GM23338 (cell line): Measurements from ENCODE around the gene MRPL28. TPM values are rescaled to one million over a fixed set of nuclear protein-coding genes. Genes with fewer than 3 reads are reported as not detected.
"Not testable (repeated sequence)": the region's sequence is repeated elsewhere in the genome, so short reads cannot be mapped to it uniquely, and the experiment has no call there.

ENCODE experiments used
- ATAC-seq: fragments of 200-7000 bp; cut with Tn5 transposase; 3 replicates; pipeline ENCODE4 v1.9.1; 2020
- DNase-seq: peaks from one replicate; pipeline ENCODE4 v3.0.0-alpha.2; 2015; ENCODE audit warnings: low spot score
- H2AFZ ChIP-seq: fragments of 200-600 bp; sonication (generic); 2 replicates; pipeline ENCODE4 v1.8.0; 2016; ENCODE audit warnings: antibody characterized with exemption, mild to moderate bottlenecking, moderate library complexity
- H3F3A ChIP-seq: fragments of 200-600 bp; sonication (generic); replicated peaks from 2 replicates; pipeline ENCODE4 v1.8.0; 2017; ENCODE audit warnings: antibody characterized with exemption, mixed run types, low read depth
- H3K27ac ChIP-seq: fragments of 200-600 bp; sonication (generic); 2 replicates; pipeline ENCODE4 v1.6.1; 2016; ENCODE audit warnings: low read depth
- H3K27me3 ChIP-seq: fragments of 200-600 bp; sonication (generic); 2 replicates; pipeline ENCODE4 v1.8.0; 2016; ENCODE audit warnings: mild to moderate bottlenecking, mixed run types, moderate library complexity; ENCODE audit not compliant: insufficient read depth
- H3K36me3 ChIP-seq: fragments of 200-600 bp; sonication (generic); 2 replicates; pipeline ENCODE4 v1.8.0; 2016; ENCODE audit warnings: mild to moderate bottlenecking; ENCODE audit not compliant: insufficient read depth
- H3K4me1 ChIP-seq: fragments of 200-600 bp; sonication (generic); 2 replicates; pipeline ENCODE4 v1.8.0; 2016; ENCODE audit warnings: mild to moderate bottlenecking, moderate library complexity; ENCODE audit not compliant: insufficient read depth
- H3K4me2 ChIP-seq: fragments of 200-600 bp; sonication (generic); 2 replicates; pipeline ENCODE4 v1.7.1; 2017; ENCODE audit warnings: mixed run types
- H3K4me3 ChIP-seq: fragments of 200-600 bp; sonication (generic); 2 replicates; pipeline ENCODE4 v1.6.1; 2016; ENCODE audit warnings: mixed run types
- H3K79me2 ChIP-seq: fragments of 200-600 bp; sonication (generic); replicated peaks from 2 replicates; pipeline ENCODE4 v1.8.0; 2017; ENCODE audit warnings: mild to moderate bottlenecking; ENCODE audit not compliant: insufficient read depth
- H3K9me2 ChIP-seq: fragments of 200-600 bp; sonication (generic); 2 replicates; pipeline ENCODE4 v1.8.0; 2017; ENCODE audit not compliant: insufficient read depth
- H4K20me1 ChIP-seq: fragments of 200-600 bp; sonication (generic); replicated peaks from 2 replicates; pipeline ENCODE4 v1.8.0; 2017; ENCODE audit warnings: mild to moderate bottlenecking; ENCODE audit not compliant: insufficient read depth
- H3K27ac Mint-ChIP-seq: 2 replicates; pipeline ENCODE4 v1.8.0; 2020; ENCODE audit warnings: inconsistent platforms, mild to moderate bottlenecking, moderate library complexity, mixed read lengths
- H3K27me3 Mint-ChIP-seq: 3 replicates; pipeline ENCODE4 v1.8.0; 2022; ENCODE audit warnings: low read depth, mild to moderate bottlenecking, moderate library complexity, mixed read lengths, inconsistent platforms; ENCODE audit not compliant: insufficient read depth, poor library complexity
- H3K36me3 Mint-ChIP-seq: 3 replicates; pipeline ENCODE4 v1.8.0; 2021; ENCODE audit warnings: low read depth, mild to moderate bottlenecking, inconsistent platforms, moderate library complexity, mixed read lengths
- H3K4me1 Mint-ChIP-seq: 3 replicates; pipeline ENCODE4 v1.8.0; 2020; ENCODE audit warnings: mild to moderate bottlenecking, inconsistent platforms, mixed read lengths
- H3K4me3 Mint-ChIP-seq: 3 replicates; pipeline ENCODE4 v1.8.0; 2021; ENCODE audit warnings: moderate library complexity, mild to moderate bottlenecking, inconsistent platforms, mixed read lengths
- H3K9me3 Mint-ChIP-seq: 3 replicates; pipeline ENCODE4 v1.8.0; 2020; ENCODE audit warnings: moderate library complexity, mild to moderate bottlenecking, inconsistent platforms, mixed read lengths
- CREB1 ChIP-seq: fragments of 250-450 bp; sonication (Bioruptor Pico); IDR thresholded peaks from 2 replicates; pipeline ENCODE4 v1.5.0; 2020; ENCODE audit warnings: low read depth, mild to moderate bottlenecking, moderate library complexity
- ETS1 ChIP-seq: IDR thresholded peaks from 2 replicates; pipeline ENCODE4 v1.6.1; 2016; ENCODE audit warnings: antibody characterized with exemption
- EZH2phosphoT487 ChIP-seq: fragments of 200-600 bp; sonication (generic); IDR thresholded peaks from one replicate; pipeline ENCODE4 v1.8.1; 2018; ENCODE audit warnings: antibody characterized with exemption; ENCODE audit not compliant: unreplicated experiment
- JUNB ChIP-seq: IDR thresholded peaks from one replicate; pipeline ENCODE4 v1.6.1; 2016; ENCODE audit warnings: antibody characterized with exemption; ENCODE audit not compliant: unreplicated experiment
- POLR2AphosphoS5 ChIP-seq: IDR thresholded peaks from 2 replicates; pipeline ENCODE4 v1.6.1; 2016; ENCODE audit warnings: antibody characterized with exemption, low read depth
- ZNF462 ChIP-seq: fragments of 250-450 bp; sonication (Bioruptor Pico); IDR thresholded peaks from 2 replicates; pipeline ENCODE4 v1.5.0; 2020; ENCODE audit warnings: mild to moderate bottlenecking, moderate library complexity
- polyA plus RNA-seq: library from polyadenylated mRNA; unstranded; fragments of >200 nt; fragmentation: Nextera tagmentation; extraction: Ambion mirVana; gene quantifications from 2 replicates; pipeline ENCODE4 v1.2.1, GENCODE V29; 2016
- total RNA-seq: library from RNA; depleted of rRNA; stranded (reverse); fragments of >200 nt; shearing (Covaris generic); gene quantifications from 2 replicates; pipeline ENCODE4 v1.2.3, GENCODE V29; 2014

MRPL28 gene
- total and polyA plus RNA-seq, 2 experiments from 2014 or later: 135 to 169 TPM

GRCh38 chr16:341974-342336 is 28.4 kb downstream of the MRPL28 start:
- H3K27me3 ChIP-seq, H3K9me2 ChIP-seq, DNase-seq, H3K9me3 Mint-ChIP-seq, H3K4me3 ChIP-seq, H2AFZ ChIP-seq, H3K27me3 Mint-ChIP-seq, H3F3A ChIP-seq, ATAC-seq, H3K4me3 Mint-ChIP-seq, H3K36me3 ChIP-seq, H3K4me1 Mint-ChIP-seq, H3K4me1 ChIP-seq, H3K4me2 ChIP-seq: not testable (repeated sequence)
- H3K79me2 ChIP-seq: peaks cover 100% of the 10 kb centered on the region
- peak overlapping the region; percentile 55; the same call in 1 of the 2 replicates for H3K27ac ChIP-seq
- Mint-ChIP-seq H3K27ac (peak overlapping the region; percentile 54; the same call in 1 of the 2 replicates), H3K36me3 (peaks cover 58% of the 10 kb centered on the region)
- H4K20me1 ChIP-seq: peaks cover 46% of the 10 kb centered on the region

- not testable (repeated sequence) for H2AFZ ChIP-seq, H3K9me2 ChIP-seq, H3K4me1 ChIP-seq, H3F3A ChIP-seq, ATAC-seq, H3K4me2 ChIP-seq, H3K27me3 Mint-ChIP-seq, H3K4me3 ChIP-seq, H3K27ac ChIP-seq, H3K9me3 Mint-ChIP-seq, H3K36me3 ChIP-seq, DNase-seq, H3K27ac Mint-ChIP-seq, H3K27me3 ChIP-seq, H3K4me3 Mint-ChIP-seq, H3K4me1 Mint-ChIP-seq
- H4K20me1 ChIP-seq: peaks cover 44% of the 10 kb centered on the region
- H3K36me3 Mint-ChIP-seq: peaks cover 54% of the 10 kb centered on the region
- H3K79me2 ChIP-seq: peaks cover 100% of the 10 kb centered on the region
These were observed 29.0 kb downstream of the MRPL28 start for GRCh38 chr16:341095-341973.

- Histone ChIP-seq H3K4me1 (no peaks in the 10 kb centered on the region), H3F3A (peaks cover 5% of the 10 kb centered on the region), H3K4me3 (no peak overlapping the region), H3K27me3 (no peaks in the 10 kb centered on the region), H3K9me2 (no peaks in the 10 kb centered on the region), H3K27ac (no peak overlapping the region), H3K4me2 (no peak overlapping the region), H3K36me3 (no peaks in the 10 kb centered on the region), H4K20me1 (peaks cover 49% of the 10 kb centered on the region), H3K79me2 (peaks cover 100% of the 10 kb centered on the region), H2AFZ (no peak overlapping the region)
- Mint-ChIP-seq H3K9me3 (no peaks in the 10 kb centered on the region), H3K27ac (no peak overlapping the region), H3K4me3 (no peak overlapping the region), H3K27me3 (peaks cover 7% of the 10 kb centered on the region), H3K36me3 (peaks cover 48% of the 10 kb centered on the region), H3K4me1 (peaks cover 10% of the 10 kb centered on the region)
- DNase-seq: no peak
- ATAC-seq: no peak
- TF ChIP-seq ETS1: no peak
- no peak for TF ChIP-seq POLR2AphosphoS5
- no peak for TF ChIP-seq CREB1 (CRISPR knock-in tag)
- no peak for TF ChIP-seq EZH2phosphoT487
- TF ChIP-seq ZNF462 (CRISPR knock-in tag): no peak
- TF ChIP-seq JUNB: no peak
These were observed 29.8 kb downstream of the MRPL28 start for GRCh38 chr16:340370-341091.
